Endodermal cell (in vitro differentiated cells): ENCODE data around the gene GRIK4. TPM values are rescaled to one million over a fixed set of nuclear protein-coding genes. Genes with fewer than 3 reads are reported as not detected.

Experiments
- DNase-seq: peaks from one replicate; pipeline ENCODE4 v3.0.0-alpha.2; 2017
- H3K27ac ChIP-seq: 2 replicates; pipeline ENCODE4 v1.5.1; 2013; ENCODE audit warnings: mild to moderate bottlenecking, low read depth, low read length, moderate library complexity
- H3K27me3 ChIP-seq: 2 replicates; pipeline ENCODE4 v1.6.1; 2013; ENCODE audit warnings: mild to moderate bottlenecking, low read length, moderate library complexity; ENCODE audit not compliant: insufficient read depth, control insufficient read depth, poor library complexity, severe bottlenecking
- H3K36me3 ChIP-seq: 2 replicates; pipeline ENCODE4 v1.7.0; 2013; ENCODE audit warnings: mild to moderate bottlenecking, low read length, moderate library complexity; ENCODE audit not compliant: control insufficient read depth, insufficient read depth
- H3K4me1 ChIP-seq: one replicate; pipeline ENCODE4 v1.7.0; 2013; ENCODE audit warnings: low read length; ENCODE audit not compliant: control insufficient read depth, insufficient read depth
- H3K4me3 ChIP-seq: 2 replicates; pipeline ENCODE4 v1.5.1; 2013; ENCODE audit warnings: mild to moderate bottlenecking, low read length, moderate library complexity
- H3K9ac ChIP-seq: 2 replicates; pipeline ENCODE4 v1.6.1; 2013; ENCODE audit warnings: mild to moderate bottlenecking, low read length, moderate library complexity; ENCODE audit not compliant: poor library complexity, severe bottlenecking; ENCODE audit errors: extremely low read depth
- H3K9me3 ChIP-seq: 2 replicates; pipeline ENCODE4 v1.6.1; 2013; ENCODE audit warnings: mild to moderate bottlenecking, low read length, moderate library complexity; ENCODE audit not compliant: control insufficient read depth
- H3K27ac Mint-ChIP-seq: 2 replicates; pipeline ENCODE4 v1.8.0; 2020; ENCODE audit warnings: mixed read lengths
- H3K27me3 Mint-ChIP-seq: 2 replicates; pipeline ENCODE4 v1.8.0; 2021; ENCODE audit warnings: mild to moderate bottlenecking, mixed read lengths; ENCODE audit not compliant: insufficient read depth
- H3K36me3 Mint-ChIP-seq: 2 replicates; pipeline ENCODE4 v1.8.0; 2020; ENCODE audit warnings: low read depth, mixed read lengths
- H3K4me1 Mint-ChIP-seq: 2 replicates; pipeline ENCODE4 v1.8.0; 2020; ENCODE audit warnings: mixed read lengths
- H3K4me3 Mint-ChIP-seq: 2 replicates; pipeline ENCODE4 v1.8.0; 2020; ENCODE audit warnings: mild to moderate bottlenecking, moderate library complexity, mixed read lengths
- H3K9me3 Mint-ChIP-seq: 2 replicates; pipeline ENCODE4 v1.8.0; 2020; ENCODE audit warnings: mild to moderate bottlenecking, mixed read lengths
- CTCF ChIP-seq: fragments of 200-600 bp; sonication (generic); conservative IDR thresholded peaks from 2 replicates; pipeline ENCODE4 v1.5.0; 2021; ENCODE audit warnings: antibody characterized with exemption, mild to moderate bottlenecking
- WGBS, 2 experiments: methylation state at CpG; one replicate each; pipeline versions ENCODE4 v1.1.5 to v1.1.7; 2013; ENCODE audit warnings: missing lambda C conversion rate in 2 of 2, mixed read lengths in 1 of 2; ENCODE audit not compliant: insufficient coverage in 1 of 2, insufficient read length in 1 of 2; 5-methylcytosine and 5-hydroxymethylcytosine counted together
- total RNA-seq, 2 donors: library from RNA; stranded (reverse); fragmentation: NEBNext Ultra II Directional in 1 of 2; extraction: Animal tissue kit (Norgen Biotek cat#: 25700) in 1 of 2; gene quantifications; 2 replicates in 1 of 2; 3 replicates in 1 of 2; pipeline ENCODE4 v1.2.1, GENCODE V29; 2021

GRIK4 gene
- total RNA-seq, 2 donors from 2014 or later = 1.7 to 3.5 TPM

DNA sequence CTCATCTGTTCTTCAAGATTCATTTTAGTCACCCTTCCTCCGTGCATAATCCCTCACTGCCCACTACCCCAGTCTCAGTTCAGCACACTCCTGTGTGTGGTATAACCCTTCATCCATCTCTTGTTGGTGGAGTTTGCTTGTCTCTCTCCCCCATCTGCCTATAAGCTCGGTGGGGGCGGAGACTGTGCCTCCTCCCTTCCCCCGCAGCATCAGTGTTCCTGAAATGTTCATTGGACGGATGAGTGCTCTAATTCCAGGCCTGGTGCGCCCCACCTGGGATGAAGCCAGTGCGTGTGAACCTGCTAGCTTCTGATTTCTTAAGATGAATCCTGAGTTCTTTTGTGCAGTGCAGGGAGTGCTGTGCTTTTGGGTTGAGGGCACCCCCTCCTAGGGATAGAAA, 100.0 kb downstream of the GRIK4 start:
- Histone ChIP-seq H3K9me3 (no peaks in the 10 kb centered on the region), H3K27ac (no peak overlapping the region), H3K4me3 (no peak overlapping the region), H3K36me3 (no peaks in the 10 kb centered on the region), H3K27me3 (peaks cover 22% of the 10 kb centered on the region), H3K9ac (no peak overlapping the region), H3K4me1 (peaks cover 5% of the 10 kb centered on the region)
- Mint-ChIP-seq H3K4me1 (peaks cover 28% of the 10 kb centered on the region), H3K9me3 (peaks cover 7% of the 10 kb centered on the region), H3K4me3 (no peak overlapping the region), H3K27me3 (peaks cover 46% of the 10 kb centered on the region), H3K27ac (no peak overlapping the region), H3K36me3 (no peaks in the 10 kb centered on the region)
- DNase-seq = no peak
- no peak for TF ChIP-seq CTCF
- 87% methylated on average over 7 of the region's 7 CpGs; no CpG with 5 or more reads in 1 of the 2 experiments for WGBS, 2 experiments

GRCh38 chr11:120612513-120613263, 101.1 kb downstream of the GRIK4 start:
- Mint-ChIP-seq H3K4me1 (peaks cover 28% of the 10 kb centered on the region), H3K36me3 (peaks cover 5% of the 10 kb centered on the region)

More at GRCh38 chr11:120612513-120613263, 101.1 kb downstream of the GRIK4 start:
- Histone ChIP-seq H3K9ac (peak overlapping the region; percentile 5), H3K4me1 (peaks cover 5% of the 10 kb centered on the region), H3K9me3 (peaks cover 4% of the 10 kb centered on the region), H3K36me3 (no peaks in the 10 kb centered on the region), H3K4me3 (peak overlapping the region; percentile 33), H3K27me3 (peaks cover 23% of the 10 kb centered on the region), H3K27ac (no peak overlapping the region)
- no peak for TF ChIP-seq CTCF
- H3K27ac Mint-ChIP-seq = peak overlapping the region; percentile 16
- H3K4me3 Mint-ChIP-seq = peak overlapping the region; percentile 20
- H3K9me3 Mint-ChIP-seq = peaks cover 16% of the 10 kb centered on the region
- no peak for DNase-seq
- 68 to 81% methylated on average over 8 of the region's 8 CpGs for WGBS, 2 experiments
- peaks cover 43% of the 10 kb centered on the region for H3K27me3 Mint-ChIP-seq
